GDM1 (cell line): Measurements from ENCODE around the gene VWA5B1.
"Not testable (repeated sequence)": the region's sequence is repeated elsewhere in the genome, so short reads cannot be mapped to it uniquely, and the experiment has no call there.

ENCODE experiments used
- DNase-seq: peaks from one replicate; lab custom pipeline; 2025; lab: John Stamatoyannopoulos, UW

The VWA5B1 gene

GRCh38 chr1:20290624-20291597 lies at the start of gene VWA5B1:
TSS of gene VWA5B1 (plus strand) at chr1:20290875. CDS start at chr1:20310602, 19,727 bp downstream.
- no peak for DNase-seq

- no peak for DNase-seq
Measured at GRCh38 chr1:20242890-20243479, 47.7 kb upstream of the VWA5B1 start.

GRCh38 chr1:20248971-20249612 lies 41.6 kb upstream of the VWA5B1 start:
- DNase-seq, result no peak

- no peak for DNase-seq
Measured at GRCh38 chr1:20250340-20250989, 40.2 kb upstream of the VWA5B1 start.

GRCh38 chr1:20252587-20252986 lies 38.1 kb upstream of the VWA5B1 start:
- DNase-seq, result no peak

GRCh38 chr1:20255666-20256065 lies 35.0 kb upstream of the VWA5B1 start:
- no peak for DNase-seq

GRCh38 chr1:20259646-20260045 lies 31.0 kb upstream of the VWA5B1 start:
- no peak for DNase-seq

GRCh38 chr1:20261095-20261494 lies 29.6 kb upstream of the VWA5B1 start:
- DNase-seq, result no peak

GRCh38 chr1:20262810-20263534 lies 27.7 kb upstream of the VWA5B1 start:
- DNase-seq, result no peak

- no peak for DNase-seq
Measured at GRCh38 chr1:20265250-20265649, 25.4 kb upstream of the VWA5B1 start.

GRCh38 chr1:20266141-20266540 lies 24.5 kb upstream of the VWA5B1 start:
- no peak for DNase-seq

GRCh38 chr1:20266642-20267041 lies 24.0 kb upstream of the VWA5B1 start:
- no peak for DNase-seq

GRCh38 chr1:20271498-20272400 lies 18.9 kb upstream of the VWA5B1 start:
- no peak for DNase-seq

- not testable (repeated sequence) for DNase-seq
Measured at GRCh38 chr1:20273716-20274115, 17.0 kb upstream of the VWA5B1 start.

GRCh38 chr1:20275319-20275925 lies 15.3 kb upstream of the VWA5B1 start:
- no peak for DNase-seq

GRCh38 chr1:20276485-20277159 lies 14.1 kb upstream of the VWA5B1 start:
- no peak for DNase-seq

GRCh38 chr1:20278692-20279130 lies 12.0 kb upstream of the VWA5B1 start:
- DNase-seq, result no peak

- DNase-seq, result no peak
Measured at GRCh38 chr1:20279509-20279908, 11.2 kb upstream of the VWA5B1 start.

- DNase-seq, result no peak
Measured at GRCh38 chr1:20280341-20280740, 10.3 kb upstream of the VWA5B1 start.
